ENCODE measurements around the gene IL5. TPM values are rescaled to one million over a fixed set of nuclear protein-coding genes. Genes with fewer than 3 reads are reported as not detected.
"Not testable (repeated sequence)": the region's sequence is repeated elsewhere in the genome, so short reads cannot be mapped to it uniquely, and the experiment has no call there.

Gene IL5
- not detected for total RNA-seq
- polyA plus RNA-seq: not detected
- long read RNA-seq, donor 1, partial matches to known transcripts: 0 of 1 reads
- long read RNA-seq, donor 1, other reads (novel, unspliced or antisense): 1 of 1 reads
- long read RNA-seq, donor 2: 0 reads
- long read RNA-seq, donor 3, partial matches to known transcripts: 0 of 1 reads
- long read RNA-seq, donor 3, other reads (novel, unspliced or antisense): 1 of 1 reads

DNA sequence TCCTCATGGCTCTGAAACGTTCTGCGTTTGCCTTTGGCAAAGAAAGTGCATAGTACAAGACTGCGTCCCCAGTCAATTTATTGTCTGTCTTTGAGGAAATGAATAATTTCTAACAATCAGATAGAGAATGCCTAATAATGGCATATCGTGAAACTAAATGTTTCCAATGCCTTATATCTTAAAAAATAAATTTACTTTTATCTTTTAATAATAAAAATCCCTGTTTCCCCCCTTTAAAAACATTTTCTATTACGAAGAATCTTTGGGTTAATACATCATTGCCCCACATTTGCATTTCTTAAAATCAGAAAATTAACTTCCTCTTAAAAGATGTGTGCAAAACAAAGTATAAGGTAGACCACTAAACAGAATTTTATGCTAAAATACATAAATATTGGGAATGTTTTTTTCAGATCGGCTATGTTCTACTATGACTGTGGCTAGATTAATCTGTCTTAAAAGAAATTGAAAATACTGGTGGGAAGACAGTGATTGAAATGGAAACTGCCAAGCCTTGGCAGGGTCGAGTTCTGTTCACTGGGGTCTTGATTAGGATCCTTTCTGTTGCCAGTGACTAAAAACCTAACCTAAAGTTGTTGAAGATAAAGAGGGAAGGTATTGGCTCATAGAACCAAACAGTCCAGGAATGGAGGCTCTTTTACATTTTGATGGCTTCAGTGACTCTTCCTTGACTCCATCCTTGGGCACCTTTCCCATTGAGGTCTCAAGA is at the start of gene IL5:
IL5 (minus strand) TSS at position 51 of the 730 bp plus-strand sequence; CDS start at position 7, 44 bp downstream.
- H3K27ac ChIP-seq: no peak within 1 kb of the TSS
- DNase-seq: no peak
- no peaks in the 10 kb centered on the region for H3K36me3 ChIP-seq
- H3K4me1 ChIP-seq (ENCODE audit: insufficient read depth): no peaks in the 10 kb centered on the region
- intact Hi-C loops (cut with DNase I): no loop called here
- TF ChIP-seq, protein P1, sequence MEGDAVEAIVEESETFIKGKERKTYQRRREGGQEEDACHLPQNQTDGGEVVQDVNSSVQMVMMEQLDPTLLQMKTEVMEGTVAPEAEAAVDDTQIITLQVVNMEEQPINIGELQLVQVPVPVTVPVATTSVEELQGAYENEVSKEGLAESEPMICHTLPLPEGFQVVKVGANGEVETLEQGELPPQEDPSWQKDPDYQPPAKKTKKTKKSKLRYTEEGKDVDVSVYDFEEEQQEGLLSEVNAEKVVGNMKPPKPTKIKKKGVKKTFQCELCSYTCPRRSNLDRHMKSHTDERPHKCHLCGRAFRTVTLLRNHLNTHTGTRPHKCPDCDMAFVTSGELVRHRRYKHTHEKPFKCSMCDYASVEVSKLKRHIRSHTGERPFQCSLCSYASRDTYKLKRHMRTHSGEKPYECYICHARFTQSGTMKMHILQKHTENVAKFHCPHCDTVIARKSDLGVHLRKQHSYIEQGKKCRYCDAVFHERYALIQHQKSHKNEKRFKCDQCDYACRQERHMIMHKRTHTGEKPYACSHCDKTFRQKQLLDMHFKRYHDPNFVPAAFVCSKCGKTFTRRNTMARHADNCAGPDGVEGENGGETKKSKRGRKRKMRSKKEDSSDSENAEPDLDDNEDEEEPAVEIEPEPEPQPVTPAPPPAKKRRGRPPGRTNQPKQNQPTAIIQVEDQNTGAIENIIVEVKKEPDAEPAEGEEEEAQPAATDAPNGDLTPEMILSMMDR (IDR thresholded peaks at IDR 0.05): no peak
- TF ChIP-seq EP300 (IDR thresholded peaks at IDR 0.05): no peak
- TF ChIP-seq POLR2A (IDR thresholded peaks at IDR 0.05): no peak
- H3K4me3 ChIP-seq: no peak within 1 kb of the TSS
- no peaks in the 10 kb centered on the region for H3K27me3 ChIP-seq
- H3K9me3 ChIP-seq: no peaks in the 10 kb centered on the region
- WGBS, 3 donors: 81 to 84% (median 83%) methylated on average over 7 of the region's 7 CpGs

DNA sequence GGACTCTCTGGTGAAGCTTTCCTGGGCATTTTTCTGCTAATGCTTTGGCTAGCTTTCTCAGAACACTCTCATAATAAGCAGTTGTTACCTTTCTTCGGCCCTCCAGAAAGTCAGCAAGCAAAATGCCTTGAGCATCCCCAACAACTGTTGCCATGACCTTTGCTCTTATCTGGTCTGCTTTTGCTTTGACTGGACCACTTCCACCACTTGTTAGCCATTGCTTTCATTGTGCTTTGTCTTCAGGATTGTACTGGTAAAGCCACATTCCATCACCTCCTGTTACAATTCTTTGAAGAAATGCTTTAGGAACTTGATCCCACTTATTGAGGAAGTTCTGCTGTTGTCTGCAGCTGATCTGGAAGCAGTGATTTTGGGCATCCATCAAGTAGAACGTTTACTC is 49.2 kb upstream of the IL5 start:
- H3K4me3 ChIP-seq: no peak overlapping the region
- intact Hi-C loops (cut with DNase I): no loop called here
- no peaks in the 10 kb centered on the region for H3K27me3 ChIP-seq
- no peaks in the 10 kb centered on the region for H3K4me1 ChIP-seq (ENCODE audit: insufficient read depth)
- no peak for DNase-seq
- 16 to 46% (median 17%) methylated on average over 2 of the region's 2 CpGs for WGBS, 3 donors
- no peaks in the 10 kb centered on the region for H3K9me3 ChIP-seq
- no peaks in the 10 kb centered on the region for H3K36me3 ChIP-seq
- no peak overlapping the region for H3K27ac ChIP-seq
- TF ChIP-seq EP300 (IDR thresholded peaks at IDR 0.05) (no peak), POLR2A (IDR thresholded peaks at IDR 0.05) (no peak)
- TF ChIP-seq, protein P1 (IDR thresholded peaks at IDR 0.05): no peak

DNA sequence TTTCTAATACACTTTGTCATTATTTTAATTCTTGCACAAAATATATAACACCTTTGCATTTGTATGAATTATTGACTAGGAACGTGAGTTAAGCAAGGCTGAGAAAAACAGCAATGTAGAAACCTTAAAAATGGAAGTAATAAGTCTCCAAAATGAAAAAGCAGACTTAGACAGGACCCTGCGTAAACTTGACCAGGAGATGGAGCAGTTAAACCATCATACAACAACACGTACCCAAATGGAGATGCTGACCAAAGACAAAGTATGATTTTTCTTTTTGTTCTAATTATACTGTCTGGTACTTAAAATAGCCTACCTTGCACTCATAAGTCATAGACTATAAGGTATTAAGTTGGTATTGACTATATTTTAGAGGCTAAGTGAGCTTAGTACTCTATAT is 47.8 kb upstream of the IL5 start:
- Histone ChIP-seq H3K27ac (no peak overlapping the region), H3K4me1 (ENCODE audit: insufficient read depth) (no peaks in the 10 kb centered on the region), H3K27me3 (no peaks in the 10 kb centered on the region), H3K36me3 (no peaks in the 10 kb centered on the region), H3K9me3 (no peaks in the 10 kb centered on the region), H3K4me3 (no peak overlapping the region)
- intact Hi-C loops (cut with DNase I): no loop called here
- TF ChIP-seq, protein P1 (IDR thresholded peaks at IDR 0.05): no peak
- TF ChIP-seq POLR2A (IDR thresholded peaks at IDR 0.05) (no peak), EP300 (IDR thresholded peaks at IDR 0.05) (no peak)
- 88 to 91% (median 90%) methylated on average over 3 of the region's 3 CpGs for WGBS, 3 donors
- no peak for DNase-seq

DNA sequence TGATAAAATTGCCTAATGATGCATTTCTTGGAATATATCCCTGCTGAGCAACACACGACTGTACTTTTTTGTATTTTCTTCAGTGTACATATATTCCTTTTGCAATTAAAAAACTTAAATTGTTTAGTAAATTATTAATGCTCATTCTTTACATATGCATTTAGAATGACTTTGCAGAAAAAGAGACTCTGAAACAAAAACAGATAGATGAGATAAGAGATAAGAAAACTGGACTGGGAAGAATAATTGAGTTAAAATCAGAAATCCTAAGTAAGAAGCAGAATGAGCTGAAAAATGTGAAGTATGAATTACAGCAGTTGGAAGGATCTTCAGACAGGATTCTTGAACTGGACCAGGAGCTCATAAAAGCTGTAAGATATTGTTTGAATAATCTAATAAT is 46.1 kb upstream of the IL5 start:
- DNase-seq: no peak
- H3K27ac ChIP-seq: no peak overlapping the region
- no peaks in the 10 kb centered on the region for H3K36me3 ChIP-seq
- no peak overlapping the region for H3K4me3 ChIP-seq
- no peak for TF ChIP-seq EP300 (IDR thresholded peaks at IDR 0.05)
- no peak for TF ChIP-seq POLR2A (IDR thresholded peaks at IDR 0.05)
- WGBS, 3 donors: 45 to 63% (median 46%) methylated on average over 1 of the region's 1 CpG
- H3K4me1 ChIP-seq (ENCODE audit: insufficient read depth): no peaks in the 10 kb centered on the region
- intact Hi-C loops (cut with DNase I): no loop called here
- no peaks in the 10 kb centered on the region for H3K9me3 ChIP-seq
- H3K27me3 ChIP-seq: no peaks in the 10 kb centered on the region

DNA sequence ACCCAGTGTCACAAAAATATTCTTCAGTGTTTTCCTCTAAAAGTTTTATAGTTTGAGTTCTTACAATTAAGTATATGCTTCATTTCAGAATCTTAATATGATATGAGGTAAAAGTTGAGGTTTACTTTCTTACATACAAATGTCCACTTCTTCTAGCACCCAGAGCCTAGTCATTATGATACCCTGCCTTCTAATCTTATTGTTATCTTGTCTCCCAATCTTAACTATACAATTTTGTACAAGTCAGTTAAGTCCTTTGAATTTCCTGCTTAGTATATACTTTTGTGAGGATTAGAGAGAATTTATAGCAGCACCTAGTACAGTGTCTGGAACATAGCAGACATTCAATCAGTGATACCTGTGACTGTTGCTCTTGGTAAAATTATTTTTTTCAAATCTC is 42.7 kb upstream of the IL5 start:
- Histone ChIP-seq H3K36me3 (no peaks in the 10 kb centered on the region), H3K4me1 (ENCODE audit: insufficient read depth) (no peaks in the 10 kb centered on the region), H3K4me3 (no peak overlapping the region), H3K27me3 (no peaks in the 10 kb centered on the region), H3K27ac (no peak overlapping the region), H3K9me3 (no peaks in the 10 kb centered on the region)
- intact Hi-C loops (cut with DNase I): no loop called here
- no peak for TF ChIP-seq EP300 (IDR thresholded peaks at IDR 0.05)
- TF ChIP-seq, protein P1 (IDR thresholded peaks at IDR 0.05): no peak
- no peak for TF ChIP-seq POLR2A (IDR thresholded peaks at IDR 0.05)
- DNase-seq: no peak

DNA sequence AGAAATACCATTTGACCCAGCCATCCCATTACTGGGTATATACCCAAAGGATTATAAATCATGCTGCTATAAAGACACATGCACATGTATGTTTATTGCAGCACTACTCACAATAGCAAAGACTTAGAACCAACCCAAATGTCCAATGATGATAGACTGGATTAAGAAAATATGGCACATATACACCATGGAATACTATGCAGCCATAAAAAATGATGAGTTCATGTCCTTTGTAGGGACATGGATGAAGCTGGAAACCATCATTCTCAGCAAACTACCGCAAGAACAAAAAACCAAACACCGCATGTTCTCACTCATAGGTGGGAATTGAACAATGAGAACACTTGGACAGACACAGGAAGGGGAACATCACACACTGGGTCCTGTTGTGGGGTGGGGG is 41.2 kb upstream of the IL5 start:
- H3K36me3 ChIP-seq; H3K4me3 ChIP-seq; H3K27ac ChIP-seq; H3K4me1 ChIP-seq (ENCODE audit: insufficient read depth); H3K27me3 ChIP-seq; intact Hi-C loops (cut with DNase I); DNase-seq; H3K9me3 ChIP-seq: not testable (repeated sequence)
- WGBS, 3 donors: 100% methylated on average over 2 of the region's 2 CpGs
